SK-N-SH treated with all-trans-retinoic acid at 6 μM for 48 hours (cell line): ENCODE data around the gene IPP.
"Not testable (repeated sequence)": the region's sequence is repeated elsewhere in the genome, so short reads cannot be mapped to it uniquely, and the experiment has no call there.

Experiments used
- ATAC-seq: fragments of 200-7000 bp; cut with Tn5 transposase; 3 replicates; pipeline ENCODE4 v1.9.1; 2020; ENCODE audit warnings: mild to moderate bottlenecking, moderate library complexity
- ARNTL ChIP-seq: fragments of 450-650 bp; formaldehyde crosslinking; IDR thresholded peaks from 2 replicates; pipeline ENCODE4 v1.5.0; 2020; ENCODE audit warnings: low read depth, mild to moderate bottlenecking, moderate library complexity, borderline replicate concordance
- BACH2 ChIP-seq: fragments of 250-450 bp; sonication (Bioruptor Pico); IDR thresholded peaks from 2 replicates; pipeline ENCODE4 v1.9.0; 2021; ENCODE audit warnings: mild to moderate bottlenecking, borderline replicate concordance
- CREB5 ChIP-seq: fragments of 250-450 bp; sonication (Bioruptor Pico); IDR thresholded peaks from 2 replicates; pipeline ENCODE4 v1.5.1; 2020; ENCODE audit warnings: low read depth, mild to moderate bottlenecking, moderate library complexity
- CSDC2 ChIP-seq: fragments of 250-450 bp; sonication (Bioruptor Pico); IDR thresholded peaks from 2 replicates; pipeline ENCODE4 v1.5.0; 2020; ENCODE audit warnings: mild to moderate bottlenecking, moderate library complexity
- ESRRG ChIP-seq: fragments of 250-450 bp; sonication (Bioruptor Pico); IDR thresholded peaks from 2 replicates; pipeline ENCODE4 v1.6.1; 2021; ENCODE audit warnings: mild to moderate bottlenecking
- GLIS3 ChIP-seq: fragments of 250-450 bp; sonication (Bioruptor Pico); IDR thresholded peaks from 2 replicates; pipeline ENCODE4 v1.5.0; 2020; ENCODE audit warnings: mild to moderate bottlenecking, moderate library complexity
- ISL1 ChIP-seq: fragments of 250-450 bp; sonication (Bioruptor Pico); IDR thresholded peaks from 2 replicates; pipeline ENCODE4 v2.1.2; 2022; ENCODE audit warnings: mild to moderate bottlenecking, moderate library complexity
- OSR1 ChIP-seq: fragments of 250-450 bp; sonication (Bioruptor Pico); IDR thresholded peaks from 2 replicates; pipeline ENCODE4 v1.8.0; 2022; ENCODE audit warnings: moderate library complexity, mild to moderate bottlenecking, inconsistent platforms
- PPARA ChIP-seq: fragments of 250-450 bp; sonication (Bioruptor Pico); IDR thresholded peaks from 2 replicates; pipeline ENCODE4 v1.5.0; 2020; ENCODE audit warnings: mild to moderate bottlenecking, borderline replicate concordance
- RARB ChIP-seq: fragments of 250-450 bp; sonication (Bioruptor Pico); IDR thresholded peaks from 2 replicates; pipeline ENCODE4 v1.8.0; 2021; ENCODE audit warnings: mild to moderate bottlenecking, moderate library complexity
- TCF4 ChIP-seq: fragments of 250-450 bp; sonication (Bioruptor Pico); IDR thresholded peaks from 2 replicates; pipeline ENCODE4 v1.8.0; 2021; ENCODE audit warnings: mild to moderate bottlenecking, moderate library complexity, borderline replicate concordance
- TOX ChIP-seq: fragments of 250-450 bp; sonication (Bioruptor Pico); IDR thresholded peaks from 2 replicates; pipeline ENCODE4 v1.8.0; 2021; ENCODE audit warnings: mild to moderate bottlenecking, moderate library complexity, borderline replicate concordance
- TSHZ2 ChIP-seq: fragments of 250-450 bp; sonication (Bioruptor Pico); IDR thresholded peaks from 2 replicates; pipeline ENCODE4 v1.5.0; 2020; ENCODE audit warnings: mild to moderate bottlenecking, moderate library complexity
- ZC3H10 ChIP-seq: fragments of 250-450 bp; sonication (Bioruptor Pico); IDR thresholded peaks from 2 replicates; pipeline ENCODE4 v1.5.1; 2021; ENCODE audit warnings: mild to moderate bottlenecking, moderate library complexity
- ZFP3 ChIP-seq: fragments of 250-450 bp; sonication (Bioruptor Pico); IDR thresholded peaks from 2 replicates; pipeline ENCODE4 v1.5.0; 2020; ENCODE audit warnings: mild to moderate bottlenecking, moderate library complexity
- ZFP30 ChIP-seq: fragments of 450-650 bp; formaldehyde crosslinking; IDR thresholded peaks from 2 replicates; pipeline ENCODE4 v1.5.0; 2022; ENCODE audit warnings: mild to moderate bottlenecking, moderate library complexity
- ZNF565 ChIP-seq: fragments of 450-650 bp; formaldehyde crosslinking; conservative IDR thresholded peaks from 2 replicates; pipeline ENCODE4 v1.5.0; 2020; ENCODE audit warnings: low read depth, mild to moderate bottlenecking, moderate library complexity
- ZNF70 ChIP-seq: fragments of 450-650 bp; formaldehyde crosslinking; IDR thresholded peaks from 2 replicates; pipeline ENCODE4 v1.5.0; 2020; ENCODE audit warnings: mild to moderate bottlenecking, moderate library complexity
- ZNF8 ChIP-seq: fragments of 450-650 bp; formaldehyde crosslinking; IDR thresholded peaks from 2 replicates; pipeline ENCODE4 v1.5.0; 2020; ENCODE audit warnings: mild to moderate bottlenecking, moderate library complexity
- TF ChIP-seq, protein P1 (sequence below): fragments of 250-450 bp; sonication (Bioruptor Pico); IDR thresholded peaks from 2 replicates; pipeline ENCODE4 v1.5.1; 2021; ENCODE audit warnings: mild to moderate bottlenecking, moderate library complexity
- TF ChIP-seq, protein P2 (sequence below): fragments of 250-450 bp; sonication (Bioruptor Pico); IDR thresholded peaks from 2 replicates; pipeline ENCODE4 v1.8.0; 2020; ENCODE audit warnings: mild to moderate bottlenecking, moderate library complexity, borderline replicate concordance
- TF ChIP-seq, protein P3 (sequence below): fragments of 250-450 bp; sonication (Bioruptor Pico); IDR thresholded peaks from 2 replicates; pipeline ENCODE4 v1.8.0; 2021; ENCODE audit warnings: low read depth, mild to moderate bottlenecking, moderate library complexity, borderline replicate concordance

Gene IPP

DNA sequence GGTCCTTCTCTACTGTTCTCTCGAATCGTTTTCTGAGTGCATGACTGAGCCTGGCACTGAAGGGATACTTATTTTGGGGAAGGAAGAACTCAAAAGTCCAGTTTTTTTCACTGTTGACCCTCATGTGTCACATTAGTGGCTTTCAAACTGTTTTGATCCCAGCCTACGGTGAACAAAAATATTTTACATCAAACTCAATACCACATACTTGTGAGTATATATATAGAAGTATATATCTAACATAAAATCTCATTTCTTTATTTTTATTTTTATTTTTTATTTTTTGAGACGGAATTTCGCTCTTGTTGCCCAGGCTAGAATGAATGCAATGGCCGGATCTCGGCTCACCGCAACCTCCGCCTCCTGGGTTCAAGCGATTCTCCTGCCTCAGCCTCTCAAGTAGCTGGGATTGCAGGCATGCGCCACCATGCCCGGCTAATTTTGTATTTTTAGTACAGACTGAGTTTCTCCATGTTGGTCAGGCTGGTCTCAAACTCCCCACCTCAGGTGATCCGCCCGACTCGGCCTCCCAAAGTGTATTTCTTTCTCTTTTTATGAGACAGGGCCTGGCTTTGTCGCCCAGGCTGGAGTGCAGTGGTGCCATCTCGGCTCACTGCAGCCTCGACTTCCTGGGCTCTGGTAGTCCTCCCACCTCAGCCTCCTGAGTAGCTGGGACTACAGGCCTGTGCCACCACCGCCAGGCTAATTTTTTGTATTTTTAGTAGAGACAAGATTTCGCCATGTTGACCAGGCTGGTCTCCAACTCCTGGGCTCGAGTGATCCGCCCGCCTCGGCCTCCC, 786 bp upstream of the IPP start:
- ATAC-seq = not testable (repeated sequence)

- no peak for ATAC-seq
- TF ChIP-seq ZNF70 (no peak), BACH2 (no peak), OSR1 (CRISPR knock-in tag) (no peak), ZFP30 (no peak), CREB5 (CRISPR knock-in tag) (no peak), PPARA (no peak), TCF4 (CRISPR knock-in tag) (no peak), TOX (CRISPR knock-in tag) (no peak), ZFP3 (CRISPR knock-in tag) (no peak), TSHZ2 (CRISPR knock-in tag) (no peak), RARB (CRISPR knock-in tag) (no peak), ZNF8 (no peak), GLIS3 (CRISPR knock-in tag) (no peak), ZNF565 (CRISPR knock-in tag) (no peak)
- TF ChIP-seq, protein P1, sequence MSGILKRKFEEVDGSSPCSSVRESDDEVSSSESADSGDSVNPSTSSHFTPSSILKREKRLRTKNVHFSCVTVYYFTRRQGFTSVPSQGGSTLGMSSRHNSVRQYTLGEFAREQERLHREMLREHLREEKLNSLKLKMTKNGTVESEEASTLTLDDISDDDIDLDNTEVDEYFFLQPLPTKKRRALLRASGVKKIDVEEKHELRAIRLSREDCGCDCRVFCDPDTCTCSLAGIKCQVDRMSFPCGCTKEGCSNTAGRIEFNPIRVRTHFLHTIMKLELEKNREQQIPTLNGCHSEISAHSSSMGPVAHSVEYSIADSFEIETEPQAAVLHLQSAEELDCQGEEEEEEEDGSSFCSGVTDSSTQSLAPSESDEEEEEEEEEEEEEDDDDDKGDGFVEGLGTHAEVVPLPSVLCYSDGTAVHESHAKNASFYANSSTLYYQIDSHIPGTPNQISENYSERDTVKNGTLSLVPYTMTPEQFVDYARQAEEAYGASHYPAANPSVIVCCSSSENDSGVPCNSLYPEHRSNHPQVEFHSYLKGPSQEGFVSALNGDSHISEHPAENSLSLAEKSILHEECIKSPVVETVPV (CRISPR knock-in tag) = no peak
- TF ChIP-seq, protein P2, sequence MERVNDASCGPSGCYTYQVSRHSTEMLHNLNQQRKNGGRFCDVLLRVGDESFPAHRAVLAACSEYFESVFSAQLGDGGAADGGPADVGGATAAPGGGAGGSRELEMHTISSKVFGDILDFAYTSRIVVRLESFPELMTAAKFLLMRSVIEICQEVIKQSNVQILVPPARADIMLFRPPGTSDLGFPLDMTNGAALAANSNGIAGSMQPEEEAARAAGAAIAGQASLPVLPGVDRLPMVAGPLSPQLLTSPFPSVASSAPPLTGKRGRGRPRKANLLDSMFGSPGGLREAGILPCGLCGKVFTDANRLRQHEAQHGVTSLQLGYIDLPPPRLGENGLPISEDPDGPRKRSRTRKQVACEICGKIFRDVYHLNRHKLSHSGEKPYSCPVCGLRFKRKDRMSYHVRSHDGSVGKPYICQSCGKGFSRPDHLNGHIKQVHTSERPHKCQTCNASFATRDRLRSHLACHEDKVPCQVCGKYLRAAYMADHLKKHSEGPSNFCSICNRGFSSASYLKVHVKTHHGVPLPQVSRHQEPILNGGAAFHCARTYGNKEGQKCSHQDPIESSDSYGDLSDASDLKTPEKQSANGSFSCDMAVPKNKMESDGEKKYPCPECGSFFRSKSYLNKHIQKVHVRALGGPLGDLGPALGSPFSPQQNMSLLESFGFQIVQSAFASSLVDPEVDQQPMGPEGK = no peak
- TF ChIP-seq, protein P3, sequence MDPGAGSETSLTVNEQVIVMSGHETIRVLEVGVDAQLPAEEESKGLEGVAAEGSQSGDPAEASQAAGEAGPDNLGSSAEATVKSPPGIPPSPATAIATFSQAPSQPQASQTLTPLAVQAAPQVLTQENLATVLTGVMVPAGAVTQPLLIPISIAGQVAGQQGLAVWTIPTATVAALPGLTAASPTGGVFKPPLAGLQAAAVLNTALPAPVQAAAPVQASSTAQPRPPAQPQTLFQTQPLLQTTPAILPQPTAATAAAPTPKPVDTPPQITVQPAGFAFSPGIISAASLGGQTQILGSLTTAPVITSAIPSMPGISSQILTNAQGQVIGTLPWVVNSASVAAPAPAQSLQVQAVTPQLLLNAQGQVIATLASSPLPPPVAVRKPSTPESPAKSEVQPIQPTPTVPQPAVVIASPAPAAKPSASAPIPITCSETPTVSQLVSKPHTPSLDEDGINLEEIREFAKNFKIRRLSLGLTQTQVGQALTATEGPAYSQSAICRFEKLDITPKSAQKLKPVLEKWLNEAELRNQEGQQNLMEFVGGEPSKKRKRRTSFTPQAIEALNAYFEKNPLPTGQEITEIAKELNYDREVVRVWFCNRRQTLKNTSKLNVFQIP = no peak
These were observed 3.5 kb downstream of the IPP start for GRCh38 chr1:45746922-45747321.

GRCh38 chr1:45739641-45740156, 10.8 kb downstream of the IPP start:
- not testable (repeated sequence) for ATAC-seq

DNA sequence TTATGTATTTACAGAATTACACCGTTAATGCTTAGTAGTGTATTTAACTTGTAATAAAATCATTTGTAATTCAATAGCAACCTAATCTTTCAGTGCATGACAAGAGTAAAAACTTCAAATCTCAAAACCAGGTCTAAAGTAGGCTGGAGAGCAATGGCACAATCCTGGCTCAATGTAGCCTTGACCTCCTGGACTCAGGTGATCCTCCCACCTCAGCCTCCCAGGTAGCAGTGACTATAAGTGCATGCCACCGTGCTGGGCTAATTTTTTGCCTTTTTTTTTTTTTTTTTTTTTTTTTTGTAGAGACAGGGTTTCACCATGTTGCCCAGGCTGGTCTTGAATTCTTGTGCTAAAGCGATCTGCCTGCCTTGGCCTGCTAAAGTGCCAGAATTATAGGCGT, 11.3 kb downstream of the IPP start:
- ATAC-seq = no peak
- TF ChIP-seq ESRRG (no peak), PPARA (no peak), TCF4 (CRISPR knock-in tag) (no peak), ARNTL (no peak), ZFP3 (CRISPR knock-in tag) (no peak), ZNF565 (CRISPR knock-in tag) (no peak), ZNF8 (no peak), BACH2 (no peak), CSDC2 (CRISPR knock-in tag) (no peak), CREB5 (CRISPR knock-in tag) (no peak), ZC3H10 (CRISPR knock-in tag) (no peak), RARB (CRISPR knock-in tag) (no peak), ISL1 (CRISPR knock-in tag) (no peak)
- TF ChIP-seq, protein P3 = no peak
- TF ChIP-seq, protein P1 (CRISPR knock-in tag) = no peak
